HT1080 (cell line): ENCODE results near the gene GRIP2. TPM values are rescaled to one million over a fixed set of nuclear protein-coding genes. Genes with fewer than 3 reads are reported as not detected.
"Not testable (repeated sequence)": the region's sequence is repeated elsewhere in the genome, so short reads cannot be mapped to it uniquely, and the experiment has no call there.

Source experiments
- DNase-seq: peaks from one replicate; pipeline ENCODE4 v3.0.0-alpha.2; 2015; ENCODE audit warnings: low read depth
- total RNA-seq: library from RNA; depleted of rRNA; stranded (reverse); fragments of >200 nt; shearing (Covaris generic); gene quantifications from 2 replicates; pipeline ENCODE4 v1.2.3, GENCODE V29; 2014

Gene GRIP2
- total RNA-seq, 1 experiment from 2014 or later: not detected

- no peak for DNase-seq
Observed at GRCh38 chr3:14522129-14522691, 17.9 kb downstream of the GRIP2 start.

DNA sequence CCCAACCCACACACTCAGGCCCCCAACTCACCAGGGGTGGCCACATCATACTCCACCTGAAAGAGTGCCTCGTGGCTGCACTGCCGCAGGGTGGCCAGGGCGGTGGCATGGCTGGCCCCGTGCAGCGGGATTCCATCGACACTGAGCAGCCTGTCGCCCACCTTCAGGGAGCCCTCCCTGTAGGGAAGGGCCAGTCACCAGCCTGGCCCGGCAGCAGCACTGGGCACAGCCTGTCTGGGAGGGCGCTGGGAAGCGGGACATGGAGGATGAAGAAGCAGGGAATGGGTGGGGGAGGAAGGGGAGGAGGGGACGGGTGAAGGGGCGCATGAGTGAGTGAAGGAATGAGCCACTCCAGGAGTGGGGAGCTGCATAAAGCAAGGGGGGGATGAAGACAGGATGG is 18.5 kb downstream of the GRIP2 start:
- DNase-seq: no peak

DNA sequence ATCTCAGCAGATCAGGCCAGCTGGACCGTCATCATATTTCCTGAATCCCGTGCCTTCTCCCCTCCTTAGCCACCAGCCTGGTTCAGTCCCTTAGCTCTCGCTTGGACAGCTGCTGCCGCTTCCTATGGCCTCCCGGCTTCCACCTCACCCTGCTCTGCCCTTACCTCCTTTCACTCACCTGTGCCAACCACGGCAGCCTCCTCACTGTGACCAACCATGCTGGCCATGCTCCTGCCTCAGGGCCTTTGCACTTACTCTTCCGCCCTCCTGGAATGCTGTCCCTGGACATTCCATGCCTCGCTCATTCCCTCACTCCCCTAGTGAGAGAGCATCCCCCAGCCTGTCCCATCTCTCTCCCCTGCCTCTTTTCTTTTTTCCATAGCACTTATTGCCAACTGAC is 19.2 kb downstream of the GRIP2 start:
- DNase-seq: no peak

DNA sequence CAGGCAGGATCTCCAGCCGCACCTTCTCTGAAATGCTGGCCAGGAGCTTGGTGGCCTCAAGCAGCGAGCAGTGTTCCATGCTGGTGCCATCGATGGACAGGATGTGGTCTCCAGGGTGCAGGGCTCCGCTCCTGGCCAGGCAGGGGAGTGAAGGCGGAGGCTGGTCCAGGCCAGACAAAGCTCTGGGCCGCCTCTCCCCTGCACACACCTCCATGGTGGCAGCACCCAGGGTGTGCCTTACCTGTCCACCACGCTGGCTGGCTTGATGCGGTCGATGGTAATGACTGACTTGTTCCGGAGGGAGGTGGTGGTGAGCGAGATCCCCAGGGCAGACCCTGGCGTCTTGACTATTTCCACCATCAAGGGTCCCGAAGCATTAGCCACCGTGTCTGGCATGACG is 20.0 kb downstream of the GRIP2 start:
- no peak for DNase-seq

GRCh38 chr3:14519406-14519805 is 20.7 kb downstream of the GRIP2 start:
- DNase-seq: no peak

DNA sequence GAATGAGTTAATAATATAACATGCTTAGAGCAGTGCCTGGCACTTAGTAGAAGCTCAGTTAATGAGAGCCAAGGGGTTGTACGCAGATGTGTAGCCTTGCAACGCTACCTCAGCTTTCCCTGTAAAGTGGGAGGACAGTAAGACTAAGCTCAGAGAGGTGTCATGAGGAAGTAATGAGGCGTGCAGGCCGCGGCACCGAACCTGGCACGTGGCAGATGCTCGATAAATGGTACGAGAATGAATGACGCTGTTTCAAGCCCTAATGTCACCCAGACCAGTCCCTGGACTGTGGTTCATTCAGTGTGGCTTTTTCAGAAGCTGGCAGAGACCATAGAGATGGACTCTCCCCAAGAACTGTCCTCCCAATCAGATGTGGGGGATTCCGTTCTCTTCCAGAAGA is 21.2 kb downstream of the GRIP2 start:
- DNase-seq: no peak

DNA sequence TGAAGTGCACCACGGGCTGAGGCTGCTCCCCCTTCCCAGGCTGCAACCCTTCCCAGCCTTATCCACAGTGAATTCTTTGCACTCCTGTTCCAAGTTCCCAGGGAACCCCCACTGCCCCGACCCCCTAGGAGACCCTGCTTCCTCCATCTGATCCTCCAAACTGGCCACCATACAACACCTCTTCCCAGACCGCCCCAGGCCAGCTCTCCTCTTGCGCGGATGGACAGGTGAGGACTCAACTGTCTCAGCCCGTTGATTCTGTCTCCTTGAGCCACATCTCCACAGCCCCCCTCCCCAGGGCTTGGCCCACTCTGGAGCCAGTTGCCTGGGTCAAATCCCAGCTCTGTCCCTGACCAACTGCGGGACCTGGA is 21.7 kb downstream of the GRIP2 start:
- no peak for DNase-seq

- DNase-seq: no peak
Observed at GRCh38 chr3:14517601-14518431, 22.3 kb downstream of the GRIP2 start.

- DNase-seq: no peak
Observed at GRCh38 chr3:14516738-14517345, 23.3 kb downstream of the GRIP2 start.

GRCh38 chr3:14515526-14515925 is 24.6 kb downstream of the GRIP2 start:
- not testable (repeated sequence) for DNase-seq

- DNase-seq: peak; percentile 37
Observed at GRCh38 chr3:14514323-14514720, 25.8 kb downstream of the GRIP2 start.

DNA sequence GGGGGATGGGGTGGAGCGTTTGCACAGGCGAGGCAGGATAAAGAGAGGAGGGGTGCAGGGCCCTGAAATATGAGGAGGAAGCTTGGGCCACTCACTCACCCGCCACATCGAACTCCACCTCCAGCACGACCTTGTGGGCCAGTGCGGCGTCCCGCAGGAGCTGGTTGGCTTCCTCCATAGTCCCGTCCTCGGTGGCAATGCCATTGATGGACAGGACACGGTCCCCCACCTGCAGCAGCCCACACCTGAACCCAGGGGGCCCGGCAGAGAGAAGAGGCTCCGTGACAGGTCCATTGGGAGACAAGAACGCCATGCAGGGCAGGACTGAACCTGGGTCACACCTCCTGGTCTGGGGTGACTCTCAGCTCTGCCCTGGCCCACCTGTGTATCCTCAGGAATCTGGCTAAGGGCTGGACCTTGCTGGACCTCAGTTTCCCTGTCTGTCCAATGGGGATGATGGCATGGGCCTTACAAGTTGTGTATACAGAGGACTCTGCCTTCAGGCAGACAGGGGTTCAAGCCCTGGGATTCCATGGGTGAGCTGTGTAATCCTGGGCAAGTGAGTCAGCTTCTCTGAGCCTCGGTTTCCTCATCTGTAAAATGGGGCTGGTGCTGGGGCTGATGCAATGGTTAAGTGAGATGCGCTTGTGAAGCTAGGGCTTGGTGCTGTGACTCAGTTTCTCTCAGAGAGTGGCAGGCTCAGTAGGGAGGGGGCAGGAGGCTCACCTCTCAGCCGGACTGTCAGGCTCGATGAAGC is 26.4 kb downstream of the GRIP2 start:
- no peak for DNase-seq

DNA sequence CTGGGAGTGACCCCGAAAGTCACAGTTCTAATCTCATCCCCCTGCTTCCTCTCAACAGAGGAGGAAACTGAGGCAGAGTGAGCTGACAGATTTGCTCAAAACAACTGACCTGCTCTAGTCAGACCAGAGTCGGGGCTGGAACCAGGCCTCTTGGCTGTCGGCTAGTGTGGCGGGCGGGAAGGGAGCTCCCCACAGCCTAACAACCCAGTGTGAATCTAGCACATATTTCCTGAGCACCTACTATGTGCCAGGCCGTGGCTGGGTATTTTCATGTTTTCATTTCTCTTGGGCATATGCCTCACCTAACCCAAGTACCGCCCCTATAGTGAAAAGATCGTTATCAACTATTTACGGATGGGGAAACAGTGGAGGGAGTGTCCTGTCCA is 27.2 kb downstream of the GRIP2 start:
- no peak for DNase-seq

DNA sequence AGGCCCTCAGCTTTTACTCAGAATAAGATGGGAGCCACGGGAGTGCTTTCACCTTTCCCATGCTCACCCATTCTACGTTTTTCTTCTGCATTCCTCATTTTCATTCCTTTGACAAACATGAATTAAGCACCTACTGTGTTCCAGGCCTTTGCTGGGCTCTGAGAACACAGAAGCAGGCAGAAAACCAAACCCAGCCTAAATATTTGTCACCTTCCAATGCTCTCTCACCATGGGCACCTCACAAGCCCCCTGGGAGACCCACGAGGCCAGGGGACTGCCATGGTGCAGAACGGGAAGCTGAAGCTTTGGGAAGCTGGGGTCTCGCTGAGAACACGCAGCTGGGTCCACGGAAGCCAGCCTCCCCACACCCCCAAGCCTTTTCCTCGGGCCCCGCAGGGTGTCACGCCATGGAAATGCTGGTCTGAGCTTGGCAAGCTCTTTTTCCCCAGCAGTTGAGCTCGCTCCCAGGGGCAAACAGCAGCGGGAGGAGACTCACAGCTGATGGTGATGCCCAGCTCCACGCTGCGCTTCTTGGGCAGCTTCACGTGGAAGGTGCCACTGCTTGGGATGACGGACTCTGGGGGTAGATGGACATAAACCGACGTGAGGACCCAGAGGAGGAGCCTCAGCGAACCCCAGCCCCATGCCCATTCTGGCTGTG is 27.7 kb downstream of the GRIP2 start:
- no peak for DNase-seq

GRCh38 chr3:14511623-14512280 is 28.4 kb downstream of the GRIP2 start:
- DNase-seq: no peak

- DNase-seq: no peak
Observed at GRCh38 chr3:14510838-14511622, 29.1 kb downstream of the GRIP2 start.

DNA sequence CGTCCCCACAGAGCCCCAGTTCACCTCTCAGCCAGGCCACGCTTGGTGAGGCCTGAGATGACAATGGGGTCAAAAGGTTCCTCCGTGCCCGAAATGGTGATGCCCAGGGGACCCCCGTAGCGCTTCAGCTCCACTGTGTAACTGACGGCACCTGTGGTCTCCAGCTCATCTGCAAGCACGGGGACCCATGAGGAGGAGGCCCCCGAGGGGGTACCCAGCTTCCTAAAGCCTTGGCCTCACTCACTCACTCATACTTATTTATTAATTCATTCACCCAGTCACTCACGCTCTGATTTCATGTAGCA is 30.4 kb downstream of the GRIP2 start:
- no peak for DNase-seq

GRCh38 chr3:14508966-14509795 is 31.0 kb downstream of the GRIP2 start:
- peak; percentile 44 for DNase-seq

- DNase-seq: no peak
Observed at GRCh38 chr3:14508505-14508819, 31.7 kb downstream of the GRIP2 start.
